NK-92 (cell line): Measurements from ENCODE around the gene RARG.
"Not testable (repeated sequence)": the region's sequence is repeated elsewhere in the genome, so short reads cannot be mapped to it uniquely, and the experiment has no call there.

Experiments
- DNase-seq: peaks from one replicate; lab custom pipeline; 2025; ENCODE audit not compliant: unreplicated experiment; lab: John Stamatoyannopoulos, UW

RARG gene

DNA sequence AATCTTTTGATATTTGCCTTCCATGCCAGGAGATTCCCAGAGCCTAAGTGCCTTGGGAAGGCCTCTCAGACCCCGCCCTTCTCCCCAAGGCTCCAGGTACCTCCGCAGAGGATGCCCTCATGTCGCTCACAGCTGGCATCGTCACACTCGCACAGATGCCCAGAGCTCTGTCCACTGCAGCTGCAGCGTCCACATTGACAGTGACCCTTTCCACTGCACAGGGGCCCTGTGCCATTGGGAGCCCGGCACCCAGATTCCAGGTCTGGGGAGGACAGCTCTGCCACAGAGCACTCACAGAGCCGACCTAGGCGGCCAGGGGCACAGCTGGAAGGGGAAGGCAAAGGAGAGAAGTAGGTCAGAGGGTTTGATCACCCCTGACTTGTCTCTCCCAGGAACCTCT, 39.0 kb downstream of the RARG start:
- DNase-seq, result no peak

DNA sequence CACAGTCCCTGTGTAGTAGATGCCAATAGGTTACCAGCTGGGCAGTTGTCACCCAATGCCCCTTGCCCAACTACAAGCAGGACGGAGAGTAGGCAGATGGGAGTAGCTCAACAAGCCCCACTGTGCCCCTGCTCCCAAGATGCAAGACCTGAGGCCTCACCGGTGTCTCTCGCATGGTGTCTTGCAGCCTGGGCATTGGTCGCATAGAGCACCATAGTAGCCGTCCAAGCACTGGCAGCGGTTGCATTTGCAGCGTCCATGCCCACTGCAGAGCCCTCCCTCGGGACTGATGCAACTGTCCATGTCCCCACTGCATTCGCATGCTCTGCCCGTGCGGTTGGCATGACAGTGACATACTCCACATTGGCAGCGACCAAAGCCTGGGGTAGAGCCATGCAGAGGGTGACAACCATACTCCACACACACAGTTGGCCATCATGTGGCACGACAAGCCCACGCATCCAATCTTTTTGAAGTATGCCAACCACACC, 39.4 kb downstream of the RARG start:
- no peak for DNase-seq

GRCh38 chr12:53191885-53192530, 40.0 kb downstream of the RARG start:
- DNase-seq, result no peak

DNA sequence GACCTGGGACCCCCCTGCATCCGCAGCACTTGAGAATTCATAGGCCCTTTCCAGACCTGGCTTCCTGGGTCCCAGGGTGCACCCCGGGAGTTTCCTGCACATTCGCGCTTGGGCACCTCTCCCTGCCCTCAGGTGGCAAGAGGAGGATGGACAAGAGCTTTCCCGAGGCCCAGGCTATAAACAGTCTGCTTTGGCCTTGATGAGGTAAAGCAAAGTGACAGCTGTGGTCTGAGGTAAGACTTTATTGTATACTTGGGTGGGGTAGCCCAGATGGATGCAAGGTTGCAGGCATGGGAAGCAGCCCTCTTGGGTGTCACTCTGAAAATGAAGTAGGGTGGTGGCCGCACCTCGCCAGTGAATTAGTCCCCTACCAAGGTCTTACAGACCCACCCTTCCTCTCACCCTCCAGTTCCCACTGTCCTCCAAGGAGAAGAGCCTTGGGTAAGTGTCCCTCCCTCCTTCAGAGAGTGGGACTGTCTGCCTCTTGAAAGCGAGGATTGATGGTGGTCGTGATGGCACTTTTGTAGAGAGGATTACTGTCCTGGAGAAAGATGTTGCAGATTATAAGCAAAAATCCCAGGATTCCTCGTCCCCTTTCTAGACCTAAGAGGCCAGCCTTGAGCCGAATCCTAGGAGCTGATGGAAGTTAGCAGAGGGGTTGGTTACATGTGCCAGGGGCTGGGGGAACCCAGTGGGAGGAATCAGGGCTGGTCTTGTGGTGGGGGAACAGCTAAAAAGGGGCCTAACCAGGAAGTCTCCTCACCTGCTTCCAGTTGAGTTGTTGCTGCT, 40.7 kb downstream of the RARG start:
- DNase-seq, result no peak

- no peak for DNase-seq
Observed at GRCh38 chr12:53190108-53190729, 41.8 kb downstream of the RARG start.

GRCh38 chr12:53187145-53187899, 44.7 kb downstream of the RARG start:
- DNase-seq, result no peak

- no peak for DNase-seq
Observed at GRCh38 chr12:53186745-53187144, 45.3 kb downstream of the RARG start.

GRCh38 chr12:53185582-53186153, 46.3 kb downstream of the RARG start:
- no peak for DNase-seq

- DNase-seq, result no peak
Observed at GRCh38 chr12:53184828-53185227, 47.2 kb downstream of the RARG start.

- no peak for DNase-seq
Observed at GRCh38 chr12:53182903-53183302, 49.1 kb downstream of the RARG start.

DNA sequence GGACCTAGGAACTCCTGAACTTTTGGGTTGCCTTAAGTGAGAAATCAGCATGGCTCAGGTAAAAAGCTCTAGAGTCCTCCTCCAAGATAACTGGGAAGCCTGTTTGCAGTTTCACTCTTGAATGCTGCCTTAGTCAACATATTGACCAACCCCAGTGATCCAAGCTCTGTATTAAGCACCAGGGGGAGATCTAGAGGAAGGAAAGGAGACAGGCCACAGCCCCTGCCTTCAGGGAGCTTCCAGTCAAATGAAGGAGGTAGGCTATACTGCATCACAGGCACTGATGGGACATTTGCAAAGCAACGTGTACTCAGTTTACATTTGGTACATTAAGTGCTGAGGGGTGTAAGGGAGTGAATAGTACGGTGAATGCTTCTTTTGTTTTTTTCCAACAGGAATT, 50.1 kb downstream of the RARG start:
- DNase-seq, result no peak

- no peak for DNase-seq
Observed at GRCh38 chr12:53180931-53181645, 50.9 kb downstream of the RARG start.

GRCh38 chr12:53180220-53180930, 51.6 kb downstream of the RARG start, which contains the start of the genes CSAD and ZNF740:
TSS of gene CSAD (minus strand) at chr12:53180925. CDS start at chr12:53173470, 7,455 bp downstream.
TSS of gene ZNF740 (plus strand) at chr12:53180722. CDS start at chr12:53181984, 1,262 bp downstream.
- DNase-seq, result peak; percentile 90

- no peak for DNase-seq
Observed at GRCh38 chr12:53179687-53180219, 52.3 kb downstream of the RARG start.

- not testable (repeated sequence) for DNase-seq
Observed at GRCh38 chr12:53178803-53179202, 53.2 kb downstream of the RARG start.

DNA sequence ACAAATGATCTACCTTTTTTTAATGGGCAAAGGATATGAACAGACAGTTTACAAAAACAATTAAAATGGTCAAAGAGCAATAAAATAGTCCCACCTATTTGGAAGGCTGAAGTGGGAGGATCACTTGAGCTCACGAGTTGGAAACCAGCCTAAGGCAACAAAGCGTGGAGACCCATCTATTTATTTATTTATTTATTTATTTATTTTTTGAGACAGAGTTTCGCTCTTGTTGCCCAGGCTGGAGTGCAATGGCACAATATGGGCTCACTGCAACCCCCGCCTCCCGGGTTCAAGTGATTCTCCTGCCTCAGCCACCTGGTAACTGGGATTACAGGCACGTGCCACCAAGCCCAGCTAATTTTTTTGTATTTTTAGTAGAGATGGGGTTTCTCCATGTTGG, 54.6 kb downstream of the RARG start:
- DNase-seq, result not testable (repeated sequence)

- DNase-seq, result no peak
Observed at GRCh38 chr12:53176750-53177149, 55.3 kb downstream of the RARG start.

GRCh38 chr12:53174881-53175491, 57.0 kb downstream of the RARG start:
- DNase-seq, result no peak
